Naive B cell (primary cell): ENCODE data around the gene PPP2R2C. TPM values are rescaled to one million over a fixed set of nuclear protein-coding genes. Genes with fewer than 3 reads are reported as not detected.
A peak's percentile ranks its signal among the peaks of the same experiment; 100 is the strongest.

Source experiments
- ATAC-seq, 2 donors: fragments of 150-1000 bp; cut with Tn5 transposase; 2 replicates each; pipeline ENCODE4 v1.10.0; 2021; ENCODE audit warnings: low read depth in 2 of 2, mild to moderate bottlenecking in 2 of 2, moderate library complexity in 2 of 2
- DNase-seq: peaks from one replicate; pipeline ENCODE4 v3.0.0; 2022
- H3K27ac Mint-ChIP-seq, 6 donors: one replicate each; pipeline ENCODE4 v1.8.0; 2020 to 2022; ENCODE audit warnings: mild to moderate bottlenecking in 6 of 6, mixed read lengths in 6 of 6, moderate library complexity in 5 of 6, inconsistent platforms in 2 of 6
- H3K27me3 Mint-ChIP-seq, 3 donors: one replicate each; pipeline ENCODE4 v1.8.0; 2021 to 2022; ENCODE audit warnings: mixed read lengths in 3 of 3, mild to moderate bottlenecking in 1 of 3
- H3K36me3 Mint-ChIP-seq, 2 donors: one replicate each; pipeline ENCODE4 v1.8.0; 2020 to 2022; ENCODE audit warnings: mixed read lengths in 2 of 2, inconsistent platforms in 1 of 2, mild to moderate bottlenecking in 1 of 2
- H3K4me1 Mint-ChIP-seq, 3 donors: one replicate each; pipeline ENCODE4 v1.8.0; 2020 to 2022; ENCODE audit warnings: mixed read lengths in 3 of 3, inconsistent platforms in 1 of 3, mild to moderate bottlenecking in 1 of 3, moderate library complexity in 1 of 3
- H3K4me3 Mint-ChIP-seq, 8 donors: one replicate each; pipeline ENCODE4 v1.8.0; 2020 to 2022; ENCODE audit warnings: mild to moderate bottlenecking in 8 of 8, mixed read lengths in 8 of 8, moderate library complexity in 8 of 8, inconsistent platforms in 2 of 8
- H3K9me3 Mint-ChIP-seq, 7 donors: one replicate each; pipeline ENCODE4 v1.8.0; 2020 to 2022; ENCODE audit warnings: mixed read lengths in 7 of 7, mild to moderate bottlenecking in 5 of 7, inconsistent platforms in 2 of 7, moderate library complexity in 1 of 7
- polyA plus RNA-seq, 6 donors: library from polyadenylated mRNA; unstranded; fragments of 300-500 nt; fragmentation: Illumina TruSeq; gene quantifications; one replicate each; pipeline ENCODE4 v1.2.3, GENCODE V29; 2021; ENCODE audit warnings: low read depth in 6 of 6

PPP2R2C gene
- polyA plus RNA-seq, 6 donors from 2014 or later = not detected

- H3K27me3 Mint-ChIP-seq = peaks cover 21 to 34% (median 33%) of the 10 kb centered on the region in 3 donors
- DNase-seq (no peak), ATAC-seq (no peak)
- H3K36me3 Mint-ChIP-seq = peaks cover 0 to 38% of the 10 kb centered on the region in 2 donors
- peak overlapping the region in 1 of 8 donors; percentile 6 for H3K4me3 Mint-ChIP-seq
- H3K4me1 Mint-ChIP-seq = no peaks in the 10 kb centered on the region
- peaks cover 12 to 41% (median 22%) of the 10 kb centered on the region in 7 donors for H3K9me3 Mint-ChIP-seq
- no peak overlapping the region for H3K27ac Mint-ChIP-seq
Measured at GRCh38 chr4:6502147-6502546, 29.7 kb upstream of the PPP2R2C start.

DNA sequence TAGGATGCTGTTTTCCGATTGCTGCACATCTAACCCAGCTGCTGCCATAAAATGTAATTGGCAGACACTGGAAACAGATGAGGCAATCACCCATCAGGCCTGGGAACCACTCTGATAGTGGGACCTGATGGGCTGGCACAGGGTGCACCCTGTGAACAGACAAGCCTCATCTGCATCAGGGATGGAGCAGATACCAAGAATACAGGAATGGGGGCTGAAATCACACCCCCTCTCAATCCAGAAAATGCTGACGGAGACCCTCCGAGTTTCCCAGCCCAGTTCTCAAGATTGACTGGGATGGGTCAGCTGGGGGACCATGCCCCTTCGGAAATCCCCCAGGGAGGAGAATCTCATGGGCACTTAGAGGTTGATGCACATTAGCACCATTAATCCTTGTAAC, 28.8 kb upstream of the PPP2R2C start:
- no peaks in the 10 kb centered on the region for H3K4me1 Mint-ChIP-seq
- H3K4me3 Mint-ChIP-seq = no peak overlapping the region
- peaks cover 0 to 29% of the 10 kb centered on the region in 2 donors for H3K36me3 Mint-ChIP-seq
- DNase-seq (no peak), ATAC-seq (no peak)
- no peak overlapping the region for H3K27ac Mint-ChIP-seq
- H3K9me3 Mint-ChIP-seq = peaks cover 9 to 31% (median 18%) of the 10 kb centered on the region in 7 donors
- H3K27me3 Mint-ChIP-seq = peaks cover 23 to 39% (median 28%) of the 10 kb centered on the region in 3 donors

DNA sequence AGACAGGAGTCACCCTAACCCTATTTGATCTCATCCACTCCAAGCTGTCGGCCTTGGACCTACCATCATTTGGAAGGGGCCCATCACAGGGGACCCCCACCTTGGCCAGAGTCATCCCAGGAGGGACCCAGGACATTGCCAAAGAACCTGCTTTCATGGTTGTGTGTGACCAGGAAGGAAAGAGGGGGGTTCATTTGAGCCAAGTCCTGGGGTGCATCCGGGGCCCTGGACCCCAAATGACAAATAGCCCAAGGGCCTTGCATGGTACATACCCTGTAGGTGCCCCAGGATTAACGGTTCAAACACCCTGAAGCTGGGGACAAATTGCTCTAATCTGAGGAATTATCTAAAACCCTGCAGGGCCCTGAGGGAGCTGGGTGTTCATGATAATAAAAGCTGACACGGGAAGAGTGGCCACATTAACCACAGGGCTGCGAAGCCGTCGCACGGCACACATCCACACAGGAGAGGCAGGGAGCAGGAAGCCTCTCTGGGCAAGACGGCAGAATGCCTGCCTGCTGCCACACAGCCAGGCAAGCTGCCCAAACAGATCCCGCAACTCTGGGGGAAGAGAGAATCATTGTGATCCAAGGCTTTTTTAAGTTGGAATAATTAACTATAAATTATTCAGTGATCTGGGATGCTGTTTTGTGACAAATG, 28.2 kb upstream of the PPP2R2C start:
- H3K36me3 Mint-ChIP-seq = peaks cover 0 to 27% of the 10 kb centered on the region in 2 donors
- H3K27ac Mint-ChIP-seq = no peak overlapping the region
- H3K27me3 Mint-ChIP-seq = peaks cover 28 to 39% (median 29%) of the 10 kb centered on the region in 3 donors
- no peaks in the 10 kb centered on the region for H3K4me1 Mint-ChIP-seq
- peaks cover 9 to 27% (median 16%) of the 10 kb centered on the region in 7 donors for H3K9me3 Mint-ChIP-seq
- ATAC-seq (no peak), DNase-seq (no peak)
- no peak overlapping the region for H3K4me3 Mint-ChIP-seq

GRCh38 chr4:6499238-6499600, 26.8 kb upstream of the PPP2R2C start:
- ATAC-seq = no peak
- no peak overlapping the region for H3K4me3 Mint-ChIP-seq
- H3K27me3 Mint-ChIP-seq = peaks cover 31 to 43% (median 32%) of the 10 kb centered on the region in 3 donors
- no peak overlapping the region for H3K27ac Mint-ChIP-seq
- DNase-seq = no peak
- H3K4me1 Mint-ChIP-seq = no peaks in the 10 kb centered on the region
- peaks cover 9 to 17% (median 12%) of the 10 kb centered on the region in 7 donors for H3K9me3 Mint-ChIP-seq
- peaks cover 0 to 26% of the 10 kb centered on the region in 2 donors for H3K36me3 Mint-ChIP-seq

DNA sequence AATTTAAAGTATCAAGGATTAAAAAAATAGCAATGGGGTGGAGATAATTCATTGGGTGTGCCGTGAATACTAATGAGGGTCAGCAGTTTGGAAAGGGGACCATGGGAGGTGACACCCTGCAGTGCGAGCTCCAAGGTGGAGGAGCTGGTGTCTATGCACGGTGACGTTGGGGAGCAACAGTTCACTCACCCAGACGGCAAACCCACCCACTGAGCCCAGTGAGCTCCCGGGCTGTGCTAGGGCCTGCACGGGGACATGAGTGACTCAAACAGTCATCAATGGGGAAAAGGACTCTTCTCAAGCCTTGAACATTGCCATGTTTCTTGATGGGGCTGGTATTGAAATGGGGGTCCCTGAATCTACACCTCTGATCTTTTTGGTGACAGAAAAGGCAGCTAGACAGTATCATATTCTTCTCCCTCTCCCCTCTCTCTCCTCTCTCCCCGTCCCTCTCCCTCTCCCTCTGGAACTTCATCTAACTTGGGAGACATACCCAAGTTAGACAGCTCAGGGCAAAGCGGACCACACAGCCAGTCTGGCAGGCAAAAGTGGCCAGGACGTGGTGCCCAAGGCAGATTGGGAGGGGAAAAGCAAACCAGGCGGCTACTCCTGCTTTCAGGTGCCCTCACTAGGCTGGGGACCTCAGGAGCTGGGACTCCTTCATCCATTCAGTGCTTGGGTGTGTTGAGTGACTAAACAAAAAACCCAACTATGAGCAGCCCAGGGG, 26.3 kb upstream of the PPP2R2C start:
- peaks cover 0 to 21% of the 10 kb centered on the region in 2 donors for H3K36me3 Mint-ChIP-seq
- H3K4me3 Mint-ChIP-seq = no peak overlapping the region
- DNase-seq = no peak
- ATAC-seq = no peak
- peaks cover 37 to 49% (median 37%) of the 10 kb centered on the region in 3 donors for H3K27me3 Mint-ChIP-seq
- peaks cover 4 to 13% (median 6%) of the 10 kb centered on the region in 7 donors for H3K9me3 Mint-ChIP-seq
- no peaks in the 10 kb centered on the region for H3K4me1 Mint-ChIP-seq
- H3K27ac Mint-ChIP-seq = no peak overlapping the region

DNA sequence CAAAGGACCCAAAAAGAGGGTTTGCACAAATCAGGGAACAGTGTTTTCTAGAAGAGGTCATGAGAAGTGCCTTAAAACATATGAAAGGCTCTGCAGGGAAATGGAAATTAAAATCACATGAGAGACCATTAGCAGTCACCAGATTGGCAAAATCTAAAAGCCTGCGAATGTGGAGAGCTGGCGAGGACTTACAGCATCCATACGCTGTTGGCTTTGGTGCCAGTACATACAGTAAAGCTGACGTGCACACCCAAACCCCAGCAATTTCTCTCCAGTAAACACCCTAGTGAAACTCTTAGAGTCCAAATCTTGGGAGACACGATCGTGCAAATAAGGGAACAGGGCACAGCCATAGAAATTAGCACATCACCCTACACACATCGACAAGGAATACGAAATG, 25.4 kb upstream of the PPP2R2C start:
- no peak for ATAC-seq
- Mint-ChIP-seq H3K9me3 (peaks cover 0 to 10% (median 2%) of the 10 kb centered on the region in 7 donors), H3K4me1 (no peaks in the 10 kb centered on the region), H3K27ac (no peak overlapping the region), H3K36me3 (peaks cover 0 to 12% of the 10 kb centered on the region in 2 donors), H3K4me3 (no peak overlapping the region), H3K27me3 (peaks cover 35 to 52% (median 46%) of the 10 kb centered on the region in 3 donors)
- DNase-seq = no peak

- peaks cover 1 to 11% (median 7%) of the 10 kb centered on the region in 7 donors for H3K9me3 Mint-ChIP-seq
- H3K36me3 Mint-ChIP-seq = peaks cover 0 to 7% of the 10 kb centered on the region in 2 donors
- H3K4me3 Mint-ChIP-seq = no peak overlapping the region
- no peaks in the 10 kb centered on the region for H3K4me1 Mint-ChIP-seq
- H3K27ac Mint-ChIP-seq = no peak overlapping the region
- peaks cover 36 to 49% (median 37%) of the 10 kb centered on the region in 3 donors for H3K27me3 Mint-ChIP-seq
- no peak for DNase-seq
- ATAC-seq = no peak
Measured at GRCh38 chr4:6495736-6496135, 23.3 kb upstream of the PPP2R2C start.

GRCh38 chr4:6495296-6495590, 22.8 kb upstream of the PPP2R2C start:
- Mint-ChIP-seq H3K4me3 (no peak overlapping the region), H3K27me3 (peaks cover 31 to 51% (median 35%) of the 10 kb centered on the region in 3 donors), H3K36me3 (peaks cover 0 to 7% of the 10 kb centered on the region in 2 donors), H3K4me1 (no peaks in the 10 kb centered on the region), H3K9me3 (peaks cover 1 to 12% (median 7%) of the 10 kb centered on the region in 7 donors), H3K27ac (no peak overlapping the region)
- ATAC-seq (no peak), DNase-seq (no peak)

- Mint-ChIP-seq H3K4me3 (peak overlapping the region in 1 of 8 donors; percentile 56), H3K36me3 (peaks cover 0 to 3% of the 10 kb centered on the region in 2 donors), H3K4me1 (no peaks in the 10 kb centered on the region), H3K27ac (no peak overlapping the region), H3K9me3 (peaks cover 1 to 14% (median 7%) of the 10 kb centered on the region in 7 donors), H3K27me3 (peaks cover 25 to 47% (median 31%) of the 10 kb centered on the region in 3 donors)
- ATAC-seq = no peak
- DNase-seq = no peak
Measured at GRCh38 chr4:6494431-6495295, 22.2 kb upstream of the PPP2R2C start.

DNA sequence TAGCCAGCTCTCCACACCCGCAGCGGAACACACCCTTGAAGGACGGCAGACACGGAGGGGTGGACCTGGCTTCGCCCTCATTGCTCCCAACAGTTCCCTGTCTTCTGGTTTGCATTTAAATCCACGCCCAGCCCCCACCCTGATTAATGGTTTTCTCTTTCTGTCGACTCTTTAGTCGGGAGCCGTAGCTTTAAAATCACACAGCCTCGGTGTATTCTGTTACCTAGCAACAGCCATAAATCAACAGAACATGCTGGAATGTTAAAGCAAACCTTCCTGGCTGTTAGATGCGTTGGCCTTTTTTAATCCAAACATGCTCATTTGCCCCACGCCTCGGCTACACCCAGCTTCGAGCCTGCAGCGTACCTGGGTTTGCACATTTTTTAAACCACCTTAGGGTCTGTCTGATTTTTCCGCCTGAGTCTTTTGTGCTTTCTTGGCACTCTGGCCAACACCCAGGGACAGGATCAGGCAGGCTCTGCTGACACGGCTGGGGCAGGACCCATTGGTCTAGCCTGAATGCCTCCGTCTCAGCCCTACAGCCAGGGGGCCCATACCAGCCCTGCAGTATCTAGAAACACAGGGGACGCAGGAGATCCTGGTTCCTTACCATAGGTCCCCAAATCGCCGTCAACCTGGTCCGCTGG, 21.4 kb upstream of the PPP2R2C start:
- H3K4me1 Mint-ChIP-seq = no peaks in the 10 kb centered on the region
- no peaks in the 10 kb centered on the region for H3K36me3 Mint-ChIP-seq
- peaks cover 28 to 52% (median 36%) of the 10 kb centered on the region in 3 donors for H3K27me3 Mint-ChIP-seq
- no peak overlapping the region for H3K27ac Mint-ChIP-seq
- peaks cover 1 to 19% (median 12%) of the 10 kb centered on the region in 7 donors for H3K9me3 Mint-ChIP-seq
- ATAC-seq = no peak
- no peak for DNase-seq
- no peak overlapping the region for H3K4me3 Mint-ChIP-seq

DNA sequence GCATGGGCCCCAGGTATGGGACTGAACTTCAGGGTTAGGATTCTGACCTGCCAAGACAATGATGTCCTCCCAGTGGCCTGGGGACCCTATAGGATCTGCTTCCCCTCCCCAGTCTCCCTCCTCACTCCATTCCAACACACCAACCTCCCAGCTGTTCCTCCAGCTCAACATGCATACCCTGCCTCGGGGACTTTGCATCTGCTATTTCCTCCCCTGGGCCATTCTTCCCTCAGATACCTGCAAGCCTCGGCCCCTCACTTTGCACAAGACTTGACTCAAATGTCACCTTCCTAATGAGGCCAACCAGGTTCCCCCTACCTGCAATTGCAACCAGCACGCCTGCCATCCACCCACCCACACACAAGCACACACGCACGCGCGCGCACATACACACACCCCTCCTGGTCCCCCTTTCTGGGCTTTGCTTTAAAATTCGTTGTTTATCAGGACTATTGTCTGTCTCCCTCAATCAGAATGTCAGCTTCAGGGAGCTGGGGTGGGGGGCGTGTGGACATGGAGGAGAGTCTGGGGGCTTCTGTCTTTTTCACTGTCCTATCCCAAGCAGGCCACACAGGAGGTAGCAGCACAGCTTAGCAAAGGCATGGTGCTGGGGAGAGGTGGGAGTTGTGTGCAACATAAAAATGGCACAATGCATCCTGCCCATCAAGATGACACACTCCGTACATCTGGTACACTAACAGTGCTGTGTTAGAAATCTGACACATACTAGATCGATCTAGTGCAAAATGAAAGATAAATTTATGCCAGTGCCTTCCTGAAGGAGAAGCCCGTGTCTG, 20.6 kb upstream of the PPP2R2C start:
- peaks cover 2 to 21% (median 16%) of the 10 kb centered on the region in 7 donors for H3K9me3 Mint-ChIP-seq
- H3K4me3 Mint-ChIP-seq = peak overlapping the region in 1 of 8 donors; percentile 65
- H3K36me3 Mint-ChIP-seq = no peaks in the 10 kb centered on the region
- no peak overlapping the region for H3K27ac Mint-ChIP-seq
- H3K27me3 Mint-ChIP-seq = peaks cover 29 to 53% (median 36%) of the 10 kb centered on the region in 3 donors
- H3K4me1 Mint-ChIP-seq = no peaks in the 10 kb centered on the region
- no peak for ATAC-seq
- DNase-seq = no peak

- ATAC-seq (no peak), DNase-seq (no peak)
- Mint-ChIP-seq H3K4me1 (no peaks in the 10 kb centered on the region), H3K36me3 (peaks cover 0 to 9% of the 10 kb centered on the region in 2 donors), H3K4me3 (no peak overlapping the region), H3K9me3 (peaks cover 8 to 27% (median 25%) of the 10 kb centered on the region in 7 donors), H3K27ac (no peak overlapping the region), H3K27me3 (peaks cover 29 to 51% (median 31%) of the 10 kb centered on the region in 3 donors)
Measured at GRCh38 chr4:6492027-6492590, 19.7 kb upstream of the PPP2R2C start.
